Skeletal muscle cell (primary cell): ENCODE results near the gene TEX11.
"Not testable (repeated sequence)": the region's sequence is repeated elsewhere in the genome, so short reads cannot be mapped to it uniquely, and the experiment has no call there.

Experiments
- DNase-seq: peaks from one replicate; pipeline ENCODE4 v3.0.0-alpha.2; 2010; ENCODE audit warnings: low read depth
- H3K4me3 ChIP-seq: 2 replicates; pipeline ENCODE4 v1.5.1; 2011; ENCODE audit warnings: low read depth, mild to moderate bottlenecking, control low read depth, low read length, moderate library complexity

Gene TEX11

DNA sequence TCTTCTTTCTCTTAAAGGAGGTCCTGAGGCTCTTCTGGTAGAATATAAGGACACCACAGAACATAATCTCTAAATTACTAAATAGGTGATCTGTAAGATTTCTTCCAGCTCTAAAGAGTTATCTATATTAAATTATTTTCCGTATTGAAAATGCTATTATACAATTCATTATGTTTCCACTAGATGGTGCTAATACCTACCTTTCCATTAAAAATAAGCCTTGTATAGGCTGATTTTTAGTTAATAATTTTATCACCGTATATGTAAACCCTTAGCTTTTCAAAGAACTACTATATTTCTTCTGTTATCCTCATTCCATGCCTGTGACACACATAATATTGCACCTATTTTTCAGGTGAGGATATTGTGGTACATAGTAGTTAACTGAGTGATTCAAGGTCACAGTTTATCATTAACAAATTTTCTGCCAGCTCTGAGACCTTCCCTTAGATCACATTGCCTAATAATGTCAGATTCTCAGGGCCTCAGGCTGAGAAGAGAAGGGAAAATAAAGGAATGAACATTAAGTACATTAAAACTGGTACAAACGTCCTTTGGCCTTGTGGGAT, 138.8 kb downstream of the TEX11 start:
- H3K4me3 ChIP-seq, result no peak overlapping the region
- DNase-seq, result no peak

DNA sequence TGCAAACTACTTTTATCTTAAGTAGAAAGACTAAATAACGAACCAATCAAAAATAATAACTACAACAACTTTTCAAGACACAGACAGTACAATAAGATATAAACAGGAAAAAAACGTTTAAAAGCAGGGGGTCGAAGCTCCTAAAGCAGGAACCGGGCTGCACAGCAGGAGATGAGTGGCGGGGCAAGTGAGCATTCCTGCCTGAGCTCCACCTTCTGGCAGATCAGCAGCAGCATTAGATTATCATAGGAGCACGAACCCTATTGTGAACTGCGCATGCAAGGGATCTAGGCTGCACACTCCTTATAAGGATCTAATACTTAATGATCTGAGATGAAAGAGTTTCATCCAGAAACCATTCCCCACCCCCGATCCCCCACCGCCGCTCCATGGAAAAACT, 146.2 kb downstream of the TEX11 start:
- no peak for DNase-seq

DNA sequence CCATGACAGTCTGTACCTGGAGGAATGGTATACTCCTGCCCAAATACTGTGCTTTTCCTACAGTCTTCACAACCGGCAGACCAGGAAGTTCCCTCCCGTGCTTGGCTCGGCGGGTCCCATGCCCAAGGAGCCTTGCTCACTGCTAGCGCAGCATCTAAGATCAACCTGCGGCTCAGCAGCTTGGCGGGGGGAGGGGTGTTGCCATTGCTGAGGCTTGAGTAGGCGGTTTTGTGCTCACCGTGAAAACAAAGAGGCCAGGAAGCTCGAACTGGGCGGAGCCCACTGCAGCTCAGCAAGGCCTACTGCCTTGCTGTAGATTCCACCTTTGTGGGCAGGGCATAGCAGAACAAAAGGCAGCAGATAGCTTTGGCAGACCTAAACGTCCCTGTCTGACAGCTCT, 152.7 kb downstream of the TEX11 start:
- no peak for DNase-seq
- no peak overlapping the region for H3K4me3 ChIP-seq

More for the DNA sequence above, 146.2 kb downstream of the TEX11 start:
- no peak overlapping the region for H3K4me3 ChIP-seq

DNA sequence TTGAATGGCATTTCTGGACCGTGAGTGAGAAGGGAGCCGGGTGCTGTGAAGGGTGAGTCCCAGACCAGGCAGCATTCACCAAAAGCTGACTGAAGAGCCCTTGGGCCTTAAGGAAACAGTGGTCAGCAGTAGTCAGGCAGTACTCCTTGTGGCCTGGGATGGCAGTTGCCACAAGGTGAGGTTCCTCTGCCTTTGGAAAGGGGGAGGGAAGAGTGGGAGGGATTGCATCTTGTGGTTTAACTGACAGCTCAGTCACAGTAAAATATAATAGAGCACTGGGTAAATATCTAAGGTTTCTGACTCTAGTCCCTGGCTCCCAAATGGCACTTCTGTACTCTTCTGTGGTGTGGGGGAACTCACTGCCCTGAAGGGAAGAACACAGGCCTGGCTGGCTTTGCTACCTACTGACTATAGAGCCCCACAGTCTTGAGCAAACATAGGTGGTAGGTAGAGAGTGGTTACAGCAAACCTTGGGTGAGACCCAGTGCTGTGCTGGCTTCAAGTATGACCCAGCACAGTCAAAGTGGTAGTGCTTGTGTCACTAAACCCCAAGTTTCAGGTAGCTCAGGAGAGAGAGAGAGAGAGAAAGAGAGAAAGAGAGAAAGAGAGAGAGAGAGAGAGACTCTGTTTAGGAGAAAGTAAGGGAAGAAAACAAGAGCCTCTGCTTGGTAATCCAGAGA, 154.2 kb downstream of the TEX11 start:
- H3K4me3 ChIP-seq, result no peak overlapping the region
- no peak for DNase-seq

DNA sequence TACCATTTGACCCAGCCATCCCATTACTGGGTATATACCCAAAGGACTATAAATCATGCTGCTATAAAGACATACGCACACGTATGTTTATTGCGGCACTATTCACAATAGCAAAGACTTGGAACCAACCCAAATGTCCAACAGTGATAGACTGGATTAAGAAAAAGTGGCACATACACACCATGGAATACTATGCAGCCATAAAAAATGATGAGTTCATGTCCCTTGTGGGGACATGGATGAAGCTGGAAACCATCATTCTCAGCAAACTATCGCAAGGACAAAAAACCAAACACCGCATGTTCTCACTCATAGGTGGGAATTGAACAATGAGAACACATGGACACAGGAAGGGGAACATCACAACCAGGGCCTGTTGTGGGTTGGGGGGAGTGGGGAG, 174.7 kb downstream of the TEX11 start:
- not testable (repeated sequence) for DNase-seq, H3K4me3 ChIP-seq

DNA sequence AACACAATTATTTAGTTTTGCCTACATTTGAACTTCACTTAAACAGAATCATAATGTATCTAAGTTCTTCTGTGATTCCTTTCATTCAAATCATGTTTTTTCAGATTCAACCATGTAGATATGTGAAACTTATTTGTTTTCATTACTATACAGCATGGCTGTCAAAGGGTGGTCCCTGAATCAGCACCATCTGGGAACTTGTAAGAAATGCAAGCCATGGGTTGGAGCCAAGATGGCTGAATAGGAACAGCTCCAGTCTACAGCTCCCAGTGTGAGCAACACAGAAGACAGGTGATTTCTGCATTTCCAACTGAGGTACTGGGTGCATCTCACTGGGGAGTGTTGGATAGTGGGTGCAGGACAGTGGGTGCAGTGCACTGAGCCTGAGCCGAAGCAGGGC, 180.6 kb downstream of the TEX11 start:
- DNase-seq, result not testable (repeated sequence)

DNA sequence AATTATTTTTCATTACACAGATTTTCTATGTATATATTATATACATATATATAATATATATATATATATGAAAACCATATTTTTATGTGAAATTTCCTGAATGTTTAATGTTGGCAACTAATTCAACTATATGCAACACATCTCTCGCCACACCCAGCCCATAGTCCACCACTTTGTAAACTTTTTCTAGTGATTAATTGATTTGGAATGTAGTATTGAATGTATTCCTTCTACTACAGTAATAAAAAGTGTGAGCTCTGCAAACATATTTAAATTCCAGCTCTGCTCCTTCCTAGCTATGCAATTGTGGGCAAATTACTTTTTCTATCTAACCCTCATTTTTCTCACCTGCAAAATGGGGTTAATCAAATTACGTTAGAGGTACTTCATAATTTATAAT, 187.8 kb downstream of the TEX11 start:
- DNase-seq, result no peak
- H3K4me3 ChIP-seq, result no peak overlapping the region

More for the DNA sequence above, 180.6 kb downstream of the TEX11 start:
- not testable (repeated sequence) for H3K4me3 ChIP-seq

DNA sequence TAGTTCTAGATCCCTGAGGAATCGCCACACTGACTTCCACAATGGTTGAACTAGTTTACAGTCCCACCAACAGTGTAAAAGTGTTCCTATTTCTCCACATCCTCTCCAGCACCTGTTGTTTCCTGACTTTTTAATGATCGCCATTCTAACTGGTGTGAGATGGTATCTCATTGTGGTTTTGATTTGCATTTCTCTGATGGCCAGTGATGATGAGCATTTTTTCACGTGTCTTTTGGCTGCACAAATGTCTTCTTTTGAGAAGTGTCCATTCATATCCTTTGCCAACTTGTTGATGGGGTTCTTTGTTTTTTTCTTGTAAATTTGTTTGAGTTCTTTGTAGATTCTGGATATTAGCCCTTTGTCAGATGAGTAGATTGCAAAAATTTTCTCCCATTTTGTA, 197.2 kb downstream of the TEX11 start:
- H3K4me3 ChIP-seq, DNase-seq: not testable (repeated sequence)

DNA sequence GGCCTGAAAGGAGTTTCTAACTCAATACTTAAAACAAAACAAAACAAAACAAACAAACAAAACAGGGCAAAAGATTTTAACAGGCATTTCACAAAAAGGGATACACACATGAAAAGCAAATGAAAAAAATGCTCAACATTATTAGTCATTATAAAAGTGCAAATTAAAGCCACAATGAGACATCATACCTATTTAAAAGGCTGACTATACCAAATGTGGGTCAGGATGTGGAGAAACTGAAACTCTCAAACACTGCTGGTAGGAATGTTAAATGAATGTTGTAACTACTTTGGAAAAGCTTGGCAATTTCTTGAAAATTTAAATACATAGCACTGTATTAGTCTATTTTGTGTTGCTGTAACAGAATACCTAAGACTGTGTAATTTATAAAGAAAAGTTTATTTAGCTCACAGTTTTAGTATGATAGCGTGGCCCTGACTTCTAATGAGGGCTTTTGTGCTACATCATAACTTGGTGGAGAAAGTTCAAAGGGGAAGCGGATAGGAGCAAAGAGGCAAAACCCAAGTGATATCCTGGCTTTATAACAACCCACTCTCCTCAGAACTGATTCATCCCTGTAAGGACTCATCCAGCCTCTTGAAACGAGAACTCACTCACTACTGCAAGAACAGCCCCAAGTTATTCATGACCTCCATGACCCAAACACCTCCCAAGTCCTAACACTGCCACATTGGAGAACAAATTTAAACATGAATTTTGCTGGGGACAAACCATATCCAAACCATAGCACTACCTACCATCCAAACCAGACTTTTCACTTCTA, 214.0 kb downstream of the TEX11 start:
- DNase-seq, result no peak
- H3K4me3 ChIP-seq, result no peak overlapping the region

DNA sequence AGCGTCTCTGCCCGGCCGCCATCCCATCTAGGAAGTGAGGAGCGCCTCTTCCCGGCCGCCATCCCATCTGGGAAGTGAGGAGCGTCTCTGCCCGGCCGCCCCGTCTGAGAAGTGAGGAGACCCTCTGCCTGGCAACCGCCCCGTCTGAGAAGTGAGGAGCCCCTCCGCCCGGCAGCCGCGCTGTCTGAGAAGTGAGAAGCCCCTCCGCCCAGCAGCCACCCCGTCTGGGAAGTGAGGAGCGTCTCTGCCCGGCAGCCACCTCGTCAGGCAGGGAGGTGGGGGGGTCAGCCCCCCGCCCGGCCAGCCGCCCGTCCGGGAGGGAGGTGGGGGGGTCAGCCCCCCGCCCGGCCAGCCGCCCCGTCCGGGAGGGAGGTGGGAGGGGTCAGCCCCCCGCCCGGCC, 229.1 kb downstream of the TEX11 start:
- H3K4me3 ChIP-seq, DNase-seq: not testable (repeated sequence)

DNA sequence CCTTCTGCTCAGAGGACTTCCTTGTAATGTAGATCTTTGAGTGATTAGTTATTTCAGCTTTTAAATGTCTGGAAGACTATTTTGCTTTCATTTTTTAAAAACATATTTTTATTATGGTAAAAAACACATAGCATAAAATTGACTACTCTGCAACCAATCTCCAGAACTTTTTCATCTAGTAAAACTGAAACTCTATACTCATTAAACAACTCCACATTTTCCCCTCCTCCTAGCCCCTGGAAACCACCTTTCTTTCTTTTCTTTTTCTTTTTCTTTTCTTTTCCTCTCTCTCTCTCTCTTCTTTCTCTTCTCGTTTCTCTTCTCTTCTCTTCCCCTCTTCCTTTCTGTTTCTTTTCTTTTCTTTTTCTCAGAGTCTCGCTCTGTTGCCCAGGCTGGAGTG, 233.2 kb downstream of the TEX11 start:
- DNase-seq, result no peak
- no peak overlapping the region for H3K4me3 ChIP-seq

DNA sequence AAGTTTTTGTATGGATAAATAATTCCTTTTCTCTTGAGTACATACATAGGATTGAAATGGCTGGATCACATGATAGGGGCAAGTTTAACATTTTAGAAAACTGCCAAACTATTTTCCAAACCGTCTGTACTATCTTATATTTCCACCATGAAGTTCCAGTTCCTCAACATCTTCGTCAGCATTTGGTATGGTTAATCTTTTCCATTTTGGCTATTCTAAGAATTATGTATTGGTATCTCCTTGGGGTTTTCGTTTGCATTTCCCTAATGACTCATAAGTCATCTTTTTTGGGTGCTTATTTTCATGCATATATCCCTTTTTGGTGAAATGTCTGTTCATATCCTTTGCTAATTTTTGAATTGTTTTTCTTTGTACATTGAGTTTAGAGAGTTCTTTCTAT, 236.2 kb downstream of the TEX11 start:
- DNase-seq, result no peak
- H3K4me3 ChIP-seq, result no peak overlapping the region

DNA sequence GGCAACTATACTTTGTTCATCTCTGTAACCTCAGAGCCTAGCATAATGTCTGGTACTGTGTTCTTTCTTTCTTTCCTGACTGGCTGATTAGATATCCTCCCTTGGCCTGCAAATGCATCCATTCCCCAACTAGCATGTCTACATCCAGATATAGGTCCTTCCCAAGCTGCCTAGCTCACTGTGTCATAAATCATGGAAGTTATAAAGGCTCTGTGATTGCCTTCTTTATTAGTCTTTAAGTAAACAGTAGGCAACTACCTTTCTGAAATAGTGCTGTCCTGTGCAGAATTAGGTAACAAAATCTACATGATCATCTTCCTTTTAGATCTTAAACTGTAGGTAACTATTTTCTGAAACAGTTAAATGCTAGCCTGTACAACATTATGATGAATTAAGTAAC, 239.4 kb downstream of the TEX11 start:
- no peak for DNase-seq
- no peak overlapping the region for H3K4me3 ChIP-seq

DNA sequence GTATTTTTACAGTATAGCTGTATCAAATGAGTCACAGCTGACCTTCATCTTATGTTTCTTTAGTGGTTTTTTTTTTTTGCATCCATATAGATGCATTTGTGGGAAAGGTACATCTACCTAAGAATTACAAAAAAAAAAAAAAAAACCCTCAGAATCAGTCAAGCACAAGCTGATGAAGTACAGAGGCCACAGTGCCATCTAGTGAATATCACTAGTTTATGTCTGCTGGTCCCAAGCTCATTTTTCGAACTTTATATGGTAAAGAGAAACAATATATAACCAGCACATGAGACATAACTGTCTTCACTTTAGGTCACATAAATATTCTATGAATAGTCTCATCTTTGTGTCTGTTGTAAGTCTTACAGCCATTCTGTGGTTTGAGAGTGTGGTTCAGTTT, 243.8 kb downstream of the TEX11 start:
- no peak overlapping the region for H3K4me3 ChIP-seq
- no peak for DNase-seq

DNA sequence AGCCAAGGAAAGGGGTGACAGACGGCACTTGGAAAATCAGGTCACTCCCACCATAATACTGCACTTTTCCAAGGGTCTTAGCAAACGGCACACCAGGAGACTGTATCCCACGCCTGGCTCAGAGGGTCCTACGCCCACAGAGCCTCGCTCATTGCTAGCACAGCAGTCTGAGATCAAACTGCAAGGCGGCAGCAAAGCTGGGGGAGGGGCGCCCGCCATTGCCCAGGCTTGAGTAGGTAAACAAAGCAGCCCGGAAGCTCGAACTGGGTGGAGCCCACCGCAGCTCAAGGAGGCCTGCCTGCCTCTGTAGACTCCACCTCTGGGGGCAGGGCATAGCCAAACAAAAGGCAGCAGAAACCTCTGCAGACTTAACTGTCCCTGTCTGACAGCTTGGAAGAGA, 247.4 kb downstream of the TEX11 start:
- DNase-seq, H3K4me3 ChIP-seq: not testable (repeated sequence)

DNA sequence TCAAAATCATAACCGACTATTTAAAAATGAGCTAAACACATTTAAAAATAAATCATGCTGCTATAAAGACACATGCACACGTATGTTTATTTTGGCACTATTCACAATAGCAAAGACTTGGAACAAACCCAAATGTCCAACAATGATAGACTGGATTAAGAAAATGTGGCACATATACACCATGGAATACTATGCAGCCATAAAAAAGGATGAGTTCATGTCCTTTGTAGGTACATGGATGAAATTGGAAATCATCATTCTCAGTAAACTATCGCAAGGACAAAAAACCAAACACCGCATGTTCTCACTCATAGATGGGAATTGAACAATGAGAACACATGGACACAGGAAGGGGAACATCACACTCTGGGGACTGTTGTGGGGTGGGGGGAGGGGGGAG, 251.0 kb downstream of the TEX11 start:
- not testable (repeated sequence) for H3K4me3 ChIP-seq, DNase-seq

DNA sequence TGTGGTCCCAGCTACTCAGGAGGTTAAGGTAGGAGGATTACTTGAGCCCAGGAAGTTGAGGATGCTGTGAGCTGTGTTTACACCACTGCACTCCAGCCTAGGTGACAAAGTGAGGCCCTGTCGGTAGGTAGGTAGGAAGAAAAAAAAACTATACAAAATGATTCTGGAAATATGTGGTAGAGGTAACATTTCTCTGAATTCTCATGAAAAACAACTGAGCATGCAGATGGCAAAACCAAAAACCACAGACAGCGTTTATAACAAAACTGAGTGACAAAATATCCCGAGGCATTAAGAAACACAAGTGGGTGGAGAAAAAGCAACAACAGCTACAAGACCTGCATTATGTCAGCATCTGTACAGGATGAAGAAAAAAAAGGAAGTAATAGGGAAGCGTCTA, 252.2 kb downstream of the TEX11 start:
- DNase-seq, result no peak
- H3K4me3 ChIP-seq, result no peak overlapping the region

DNA sequence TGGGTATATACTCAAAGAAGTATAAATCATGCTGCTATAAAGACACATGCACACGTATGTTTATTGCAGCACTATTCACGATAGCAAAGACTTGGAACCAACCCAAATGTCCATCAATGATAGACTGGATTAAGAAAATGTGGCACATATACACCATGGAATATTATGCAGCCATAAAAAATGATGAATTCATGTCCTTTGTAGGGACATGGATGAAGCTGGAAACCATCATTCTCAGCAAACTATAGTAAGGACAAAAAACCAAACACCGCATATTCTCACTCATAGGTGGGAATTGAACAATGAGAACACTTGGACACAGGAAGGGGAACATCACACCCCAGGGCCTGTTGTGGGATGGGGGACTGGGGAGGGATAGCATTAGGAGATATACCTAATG, 260.6 kb downstream of the TEX11 start:
- not testable (repeated sequence) for H3K4me3 ChIP-seq

DNA sequence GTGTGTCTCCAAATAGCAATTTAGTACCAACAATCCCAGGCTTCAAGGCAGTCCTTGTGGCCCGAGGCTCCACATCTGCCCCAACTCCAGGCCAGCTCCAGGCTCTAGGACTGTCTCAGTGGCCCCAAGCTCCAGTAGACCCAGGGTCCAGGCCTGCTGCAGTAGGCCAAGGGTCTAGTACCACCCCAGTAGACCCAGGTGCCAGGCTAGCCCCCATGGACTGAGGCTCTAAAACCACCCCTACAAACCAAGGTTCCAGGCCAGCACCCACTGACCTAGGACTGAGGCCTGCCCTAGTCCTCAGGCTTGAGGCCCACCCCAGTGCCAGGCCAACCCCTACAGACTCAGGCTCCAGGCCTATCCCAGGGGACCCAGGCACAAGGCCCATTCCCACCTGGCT, 272.3 kb downstream of the TEX11 start:
- no peak overlapping the region for H3K4me3 ChIP-seq
- no peak for DNase-seq

More for the DNA sequence above, 260.6 kb downstream of the TEX11 start:
- not testable (repeated sequence) for DNase-seq

DNA sequence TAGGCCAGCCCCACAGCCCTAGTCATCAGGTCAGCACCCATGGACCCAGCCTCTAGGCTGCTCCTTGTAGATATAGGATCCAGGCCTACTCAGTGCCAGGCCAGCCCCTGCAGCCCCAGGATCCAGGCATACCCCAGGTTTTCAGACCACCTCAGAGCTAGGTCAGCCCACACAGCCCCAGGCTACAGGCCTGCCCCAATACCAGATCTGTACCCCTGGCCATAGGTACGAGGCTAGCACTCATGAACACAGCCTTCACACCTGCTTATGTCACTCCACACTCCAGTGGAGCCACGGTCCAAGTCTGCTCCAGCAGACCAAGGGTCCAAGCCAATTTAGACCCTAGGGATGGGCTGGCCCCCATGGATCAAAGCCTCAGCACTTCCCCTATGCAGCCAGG, 272.8 kb downstream of the TEX11 start:
- no peak for DNase-seq
- no peak overlapping the region for H3K4me3 ChIP-seq

DNA sequence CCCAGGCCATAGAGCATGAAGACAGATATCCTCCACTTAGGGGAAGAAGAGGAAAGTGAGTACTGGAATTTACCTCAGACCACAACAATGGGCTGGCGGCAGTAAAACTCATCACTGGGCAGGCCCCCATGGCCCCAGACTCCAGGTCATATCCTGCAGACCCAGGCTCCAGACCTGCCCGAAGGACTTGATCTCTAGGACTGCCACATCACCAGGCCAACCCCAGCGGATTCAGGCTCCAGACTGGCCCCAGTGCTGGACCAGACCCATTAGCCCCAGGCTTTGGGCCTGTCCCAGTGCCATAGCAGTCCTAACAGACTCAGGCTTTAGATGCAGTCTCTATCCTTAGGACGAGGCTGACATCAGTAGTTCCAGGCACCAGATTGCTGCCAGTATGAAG, 273.3 kb downstream of the TEX11 start:
- no peak overlapping the region for H3K4me3 ChIP-seq
- no peak for DNase-seq
